GM18499 (cell line): ENCODE data around the gene ARSG.
"Not testable (repeated sequence)": the region's sequence is repeated elsewhere in the genome, so short reads cannot be mapped to it uniquely, and the experiment has no call there.

Source experiments
- ATAC-seq: cut with Tn5 transposase; IDR thresholded peaks from one replicate; pipeline ENCODE4 v1.9.1; 2021; ENCODE audit warnings: moderate number of reproducible peaks; ENCODE audit not compliant: insufficient read depth, unreplicated experiment

ARSG gene

GRCh38 chr17:68276339-68276738, 15.0 kb upstream of the ARSG start:
- not testable (repeated sequence) for ATAC-seq

- ATAC-seq = no peak
These were observed 13.5 kb upstream of the ARSG start for GRCh38 chr17:68277807-68278206.

DNA sequence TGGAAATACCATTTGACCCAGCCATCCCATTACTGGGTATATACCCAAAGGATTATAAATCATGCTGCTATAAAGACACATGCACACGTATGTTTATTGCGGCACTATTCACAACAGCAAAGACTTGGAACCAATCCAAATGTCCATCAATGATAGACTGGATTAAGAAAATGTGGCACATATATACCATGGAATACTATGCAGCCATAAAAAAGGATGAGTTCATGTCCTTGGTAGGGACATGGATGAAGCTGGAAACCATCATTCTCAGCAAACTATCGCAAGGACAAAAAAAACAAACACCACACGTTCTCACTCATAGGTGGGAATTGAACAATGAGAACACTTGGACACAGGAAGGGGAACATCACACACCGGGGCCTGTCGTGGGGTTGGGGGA, 9.3 kb upstream of the ARSG start:
- not testable (repeated sequence) for ATAC-seq

GRCh38 chr17:68288375-68288774, 2.9 kb upstream of the ARSG start:
- ATAC-seq = no peak

DNA sequence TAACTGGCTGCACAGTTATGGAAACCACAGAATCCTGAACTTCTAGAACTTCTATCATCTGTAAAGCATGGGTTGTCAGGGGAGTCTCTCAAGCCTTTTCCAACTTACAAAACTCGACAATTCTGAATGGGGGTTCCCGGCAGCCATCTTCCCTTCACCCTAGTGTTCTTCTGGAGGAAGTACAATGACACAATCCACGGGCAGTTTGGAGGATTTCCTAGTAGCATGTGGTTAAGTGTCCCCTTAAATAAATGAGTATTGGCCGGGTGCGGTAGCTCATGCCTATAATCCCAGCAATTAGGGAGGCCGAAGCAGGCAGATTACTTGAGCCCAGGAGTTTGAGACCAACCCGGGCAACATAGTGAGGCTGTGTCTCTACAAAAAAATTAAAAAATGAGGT, 2.5 kb upstream of the ARSG start:
- no peak for ATAC-seq

- ATAC-seq = no peak
These were observed 1.8 kb upstream of the ARSG start for GRCh38 chr17:68289473-68289872.

- no peak for ATAC-seq
These were observed 1.4 kb upstream of the ARSG start for GRCh38 chr17:68289936-68290267.

- no peak for ATAC-seq
These were observed 884 bp upstream of the ARSG start for GRCh38 chr17:68290268-68290954.

- no peak for ATAC-seq
These were observed 767 bp downstream of the ARSG start for GRCh38 chr17:68291836-68292688.

GRCh38 chr17:68292689-68293040, 1.4 kb downstream of the ARSG start:
- ATAC-seq = no peak

- ATAC-seq = no peak
These were observed 2.3 kb downstream of the ARSG start for GRCh38 chr17:68293490-68294195.

- ATAC-seq = no peak
These were observed 2.9 kb downstream of the ARSG start for GRCh38 chr17:68294196-68294555.

DNA sequence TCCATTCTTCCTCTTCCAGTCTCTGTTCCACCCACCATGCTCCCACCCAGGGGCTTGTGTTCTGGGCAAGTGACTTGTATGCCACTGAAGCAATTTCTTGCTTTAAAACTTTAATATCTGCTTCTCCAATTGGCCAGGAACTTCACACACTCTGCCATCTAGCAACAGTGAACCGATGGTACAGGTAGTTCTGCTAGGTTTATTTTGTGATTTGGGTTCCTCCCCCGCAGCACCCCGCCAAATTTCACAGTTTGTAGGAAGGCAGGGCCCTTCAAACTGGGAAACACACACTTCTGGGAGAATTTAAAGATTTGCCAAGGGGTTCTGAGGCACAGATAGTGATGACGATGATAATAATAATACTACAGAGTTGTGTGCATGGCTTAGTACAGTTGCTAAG, 3.3 kb downstream of the ARSG start:
- ATAC-seq = no peak

DNA sequence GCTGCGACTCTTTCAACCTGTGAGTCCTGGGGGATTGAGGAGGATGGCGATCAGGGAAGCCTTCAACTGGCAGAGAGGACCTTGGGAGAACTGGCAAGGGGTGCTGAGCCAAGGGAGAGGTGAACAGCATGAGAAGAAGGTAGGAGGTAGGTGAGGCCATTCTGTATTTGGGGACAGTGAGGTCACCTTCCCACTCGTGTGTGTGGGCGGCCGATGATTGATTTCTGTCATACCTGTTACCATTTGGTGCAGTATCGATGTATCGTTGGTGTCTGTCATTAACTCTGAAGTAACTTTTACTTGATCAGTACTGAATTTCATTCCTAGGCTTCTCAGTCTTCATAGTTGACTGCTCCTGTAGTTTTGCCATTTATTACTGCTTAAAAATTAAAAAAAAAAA, 3.8 kb downstream of the ARSG start:
- ATAC-seq = no peak

DNA sequence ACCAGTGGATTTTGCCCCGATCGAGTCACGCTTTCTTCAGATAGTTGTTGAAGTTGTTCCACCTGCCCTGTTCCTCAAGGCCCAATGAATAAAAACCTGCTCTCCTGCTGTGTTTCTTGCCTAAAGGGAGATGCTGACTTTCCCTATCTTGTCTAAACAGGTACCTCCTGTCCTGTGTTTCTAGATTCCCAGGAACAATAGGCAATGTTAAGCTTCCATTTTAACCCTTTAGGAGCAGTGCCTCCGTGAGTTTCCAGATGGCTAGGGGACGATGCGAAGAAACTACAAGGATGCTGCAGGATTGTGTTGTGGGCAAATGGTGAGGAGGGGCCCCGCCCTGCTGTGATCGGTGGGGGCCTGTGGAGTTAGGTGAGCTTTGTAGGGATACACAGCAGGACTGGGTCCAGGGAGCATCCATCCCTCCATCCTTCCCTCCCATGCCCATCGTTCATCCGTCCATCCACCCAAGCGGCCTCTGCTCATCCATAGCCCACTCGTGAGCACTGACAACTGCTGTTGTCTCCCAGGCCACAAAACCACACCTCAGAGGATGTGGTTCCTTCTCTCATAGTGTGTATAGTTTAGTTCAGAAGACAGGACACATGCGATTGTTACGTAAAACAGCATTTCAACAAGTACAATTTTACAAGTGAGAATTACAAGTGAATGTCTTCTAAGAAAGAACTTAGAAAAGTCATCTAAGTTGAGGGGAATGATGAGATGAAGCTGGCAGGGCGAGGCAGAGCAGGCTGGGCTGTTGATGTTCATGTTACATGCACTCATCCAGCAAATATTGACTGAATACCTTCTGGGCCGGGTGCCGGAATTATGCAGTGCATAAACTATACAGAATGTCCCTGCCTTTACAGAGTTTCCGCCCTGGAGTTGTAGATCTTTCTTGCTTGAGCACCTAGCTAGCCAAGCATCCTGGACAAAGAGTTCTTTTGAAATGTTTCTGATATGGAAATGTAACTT, 5.2 kb downstream of the ARSG start:
- ATAC-seq = no peak

- ATAC-seq = no peak
These were observed 5.9 kb downstream of the ARSG start for GRCh38 chr17:68297195-68297594.

- no peak for ATAC-seq
These were observed 7.3 kb downstream of the ARSG start for GRCh38 chr17:68298601-68299000.

DNA sequence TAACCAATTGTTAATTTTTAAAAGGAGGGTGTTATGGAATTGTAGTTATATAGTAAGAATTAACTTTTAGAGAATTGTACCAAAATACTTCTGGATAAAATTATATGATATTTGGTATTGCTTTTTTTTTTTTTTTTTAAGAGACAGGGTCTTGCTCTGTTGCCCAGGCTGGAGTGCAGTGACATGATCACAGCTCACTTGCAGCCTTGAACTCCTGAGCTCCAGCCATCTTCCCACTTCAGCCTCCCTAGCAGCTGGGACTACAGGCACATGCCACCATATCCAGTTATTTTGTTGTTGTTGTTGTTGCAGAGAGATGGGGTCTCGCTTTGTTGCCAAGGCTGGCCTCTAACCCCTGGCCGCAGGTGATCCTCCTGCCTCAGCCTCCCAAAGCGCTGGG, 8.5 kb downstream of the ARSG start:
- ATAC-seq = no peak

DNA sequence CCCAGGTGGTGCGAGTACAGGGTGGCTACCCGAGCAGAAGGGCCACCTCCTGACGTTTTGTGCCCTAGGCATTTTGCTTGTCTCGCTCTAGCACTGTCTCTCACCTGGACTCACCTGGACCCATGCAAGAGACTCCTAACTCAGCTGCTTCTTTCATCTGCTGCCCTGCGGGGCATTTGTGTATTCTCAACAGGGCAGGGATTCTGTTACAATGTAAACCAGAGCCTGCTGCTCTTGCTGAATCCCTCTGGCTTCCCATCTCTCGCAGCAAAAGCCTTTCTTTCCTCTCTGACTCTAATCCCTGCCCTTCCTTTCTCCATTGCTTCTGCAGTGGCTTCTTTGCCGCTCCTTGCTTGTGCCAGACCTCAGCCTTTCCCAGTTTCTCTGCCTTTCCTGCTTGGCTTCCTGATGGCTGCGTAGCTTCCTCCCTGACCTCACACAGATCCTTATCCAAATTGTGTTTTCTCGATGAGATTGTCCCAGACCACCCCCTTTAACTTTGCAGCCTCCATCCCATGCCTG, 10.2 kb downstream of the ARSG start:
- ATAC-seq = no peak

- no peak for ATAC-seq
These were observed 10.8 kb downstream of the ARSG start for GRCh38 chr17:68302066-68302564.
